Measurements from ENCODE around the gene BCAR3. TPM values are rescaled to one million over a fixed set of nuclear protein-coding genes. Genes with fewer than 3 reads are reported as not detected.
A peak's percentile ranks its signal among the peaks of the same experiment; 100 is the strongest.

BCAR3 gene
- total and polyA plus RNA-seq, 2 donors from 2014 or later, result 25.4 to 28.4 TPM

DNA sequence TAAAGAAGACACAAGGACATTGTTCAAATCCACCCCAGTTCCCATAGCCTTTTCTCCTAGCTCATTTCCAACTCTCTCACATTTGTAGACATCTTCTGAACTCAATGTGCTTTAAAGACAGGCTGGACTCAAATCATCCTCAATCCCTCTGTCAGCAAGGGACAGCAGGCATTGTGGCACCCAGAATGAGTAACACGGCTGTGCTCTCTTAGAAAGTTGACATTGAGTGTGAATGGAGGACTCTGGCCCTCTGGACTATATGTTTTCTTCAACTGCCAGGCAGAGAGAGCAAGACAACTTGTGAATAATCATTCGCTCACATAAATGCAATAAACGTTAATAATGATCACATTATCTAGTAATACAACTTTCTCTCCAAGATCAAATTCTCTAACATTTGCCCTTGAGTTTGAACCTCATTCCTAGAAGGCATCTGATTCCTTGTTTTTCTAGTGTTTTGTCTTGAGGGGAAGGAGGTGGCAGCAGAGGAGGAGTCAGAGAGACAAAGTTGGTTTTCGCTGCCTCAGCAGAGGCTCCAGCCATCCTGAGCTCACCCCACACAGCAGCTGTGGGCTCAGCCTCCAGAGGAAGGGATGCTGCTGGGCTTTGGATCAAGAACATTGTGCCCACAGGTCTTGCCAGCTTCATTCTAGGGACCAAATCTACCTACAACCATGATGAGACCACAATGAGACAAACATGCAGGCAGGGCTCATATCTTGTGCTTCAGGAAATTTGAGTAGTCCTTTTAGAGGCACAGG lies 85.1 kb downstream of the BCAR3 start:
- Histone ChIP-seq H3K9ac (ENCODE audit: low read length in 3 of 3) (peak overlapping the region in 1 of 3 donors; percentile 4), H3K9me3 (ENCODE audit: control insufficient read depth in 2 of 3, insufficient read depth in 1 of 3, low read length in 3 of 3) (no peaks in the 10 kb centered on the region), H3K27me3 (ENCODE audit: control insufficient read depth, insufficient read depth, low read length) (no peaks in the 10 kb centered on the region), H3K27ac (ENCODE audit: low read depth in 2 of 2, low read length in 2 of 2) (peak overlapping the region; percentile 30 to 39), H3K4me3 (ENCODE audit: low read length in 3 of 3) (no peak overlapping the region), H3K4me1 (ENCODE audit: control insufficient read depth in 2 of 3, insufficient read depth in 2 of 3, low read depth in 1 of 3, low read length in 3 of 3) (peaks cover 10 to 88% (median 67%) of the 10 kb centered on the region in 3 donors), H3K36me3 (ENCODE audit: control insufficient read depth in 2 of 3, insufficient read depth in 3 of 3, low read length in 3 of 3) (no peaks in the 10 kb centered on the region)
- DNase-seq (no peak), FAIRE-seq (no peak)
- TF ChIP-seq, protein P1, sequence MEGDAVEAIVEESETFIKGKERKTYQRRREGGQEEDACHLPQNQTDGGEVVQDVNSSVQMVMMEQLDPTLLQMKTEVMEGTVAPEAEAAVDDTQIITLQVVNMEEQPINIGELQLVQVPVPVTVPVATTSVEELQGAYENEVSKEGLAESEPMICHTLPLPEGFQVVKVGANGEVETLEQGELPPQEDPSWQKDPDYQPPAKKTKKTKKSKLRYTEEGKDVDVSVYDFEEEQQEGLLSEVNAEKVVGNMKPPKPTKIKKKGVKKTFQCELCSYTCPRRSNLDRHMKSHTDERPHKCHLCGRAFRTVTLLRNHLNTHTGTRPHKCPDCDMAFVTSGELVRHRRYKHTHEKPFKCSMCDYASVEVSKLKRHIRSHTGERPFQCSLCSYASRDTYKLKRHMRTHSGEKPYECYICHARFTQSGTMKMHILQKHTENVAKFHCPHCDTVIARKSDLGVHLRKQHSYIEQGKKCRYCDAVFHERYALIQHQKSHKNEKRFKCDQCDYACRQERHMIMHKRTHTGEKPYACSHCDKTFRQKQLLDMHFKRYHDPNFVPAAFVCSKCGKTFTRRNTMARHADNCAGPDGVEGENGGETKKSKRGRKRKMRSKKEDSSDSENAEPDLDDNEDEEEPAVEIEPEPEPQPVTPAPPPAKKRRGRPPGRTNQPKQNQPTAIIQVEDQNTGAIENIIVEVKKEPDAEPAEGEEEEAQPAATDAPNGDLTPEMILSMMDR (IDR thresholded peaks at IDR 0.05; ENCODE audit: borderline replicate concordance, extremely low read depth, insufficient read depth), result no peak
- intact Hi-C loops (cut with DNase I), result no loop called here

DNA sequence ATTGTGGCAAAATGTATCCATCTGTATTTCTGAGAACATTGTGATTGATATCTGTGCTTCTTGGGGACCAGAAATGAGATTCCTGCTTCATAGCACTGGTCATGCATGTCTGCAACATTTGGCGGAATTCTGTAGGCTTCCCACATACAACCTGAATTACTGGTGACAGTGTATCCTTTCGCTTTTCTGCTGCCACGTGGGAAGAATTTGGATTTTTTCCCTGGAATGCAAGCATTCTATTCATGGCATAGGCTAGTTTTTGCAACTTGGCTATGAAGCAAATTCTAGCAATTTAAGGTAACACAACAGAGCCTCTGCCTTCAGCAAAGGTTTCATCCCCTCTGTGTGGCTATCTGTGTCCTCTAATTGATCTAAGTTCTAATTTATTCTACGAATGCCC lies 85.9 kb downstream of the BCAR3 start:
- TF ChIP-seq, protein P1 (IDR thresholded peaks at IDR 0.05; ENCODE audit: borderline replicate concordance, extremely low read depth, insufficient read depth), result no peak
- DNase-seq (no peak), FAIRE-seq (no peak)
- H3K27ac ChIP-seq (ENCODE audit: low read depth in 2 of 2, low read length in 2 of 2), result peak overlapping the region; percentile 30 to 39
- H3K4me1 ChIP-seq (ENCODE audit: control insufficient read depth in 2 of 3, insufficient read depth in 2 of 3, low read depth in 1 of 3, low read length in 3 of 3), result peaks cover 10 to 85% (median 66%) of the 10 kb centered on the region in 3 donors
- intact Hi-C loops (cut with DNase I), result no loop called here
- H3K36me3 ChIP-seq (ENCODE audit: control insufficient read depth in 2 of 3, insufficient read depth in 3 of 3, low read length in 3 of 3), result no peaks in the 10 kb centered on the region
- peak overlapping the region in 1 of 3 donors; percentile 4 for H3K9ac ChIP-seq (ENCODE audit: low read length in 3 of 3)
- H3K9me3 ChIP-seq (ENCODE audit: control insufficient read depth in 2 of 3, insufficient read depth in 1 of 3, low read length in 3 of 3), result no peaks in the 10 kb centered on the region
- H3K4me3 ChIP-seq (ENCODE audit: low read length in 3 of 3), result no peak overlapping the region
- no peaks in the 10 kb centered on the region for H3K27me3 ChIP-seq (ENCODE audit: control insufficient read depth, insufficient read depth, low read length)

DNA sequence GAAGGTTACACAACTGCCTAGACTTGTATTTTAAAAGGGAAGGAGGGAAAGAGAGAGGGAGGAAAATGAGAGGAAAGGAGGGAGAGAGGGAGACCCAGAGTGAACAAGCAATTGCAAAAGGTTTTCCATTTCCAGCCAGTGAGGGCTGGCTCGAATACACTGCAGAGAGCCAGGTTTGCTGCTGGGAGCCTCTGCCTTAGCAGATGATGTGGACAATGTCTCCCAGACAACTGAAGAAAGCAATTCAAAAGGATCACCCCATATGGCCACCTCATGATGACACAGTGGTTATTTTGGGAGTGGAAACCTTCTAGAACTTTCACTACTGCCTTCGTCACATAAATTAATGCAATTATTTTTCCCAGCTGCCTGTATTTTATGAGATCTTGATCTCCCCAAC lies 86.4 kb downstream of the BCAR3 start:
- FAIRE-seq, result no peak
- peaks cover 0 to 2% (median 0%) of the 10 kb centered on the region in 3 donors for H3K36me3 ChIP-seq (ENCODE audit: control insufficient read depth in 2 of 3, insufficient read depth in 3 of 3, low read length in 3 of 3)
- H3K27me3 ChIP-seq (ENCODE audit: control insufficient read depth, insufficient read depth, low read length), result no peaks in the 10 kb centered on the region
- intact Hi-C loops (cut with DNase I), result no loop called here
- DNase-seq, result no peak
- H3K9ac ChIP-seq (ENCODE audit: low read length in 3 of 3), result peak overlapping the region in 1 of 3 donors; percentile 4
- peak overlapping the region; percentile 39 to 99 for H3K27ac ChIP-seq (ENCODE audit: low read depth in 2 of 2, low read length in 2 of 2)
- peaks cover 10 to 85% (median 63%) of the 10 kb centered on the region in 3 donors for H3K4me1 ChIP-seq (ENCODE audit: control insufficient read depth in 2 of 3, insufficient read depth in 2 of 3, low read depth in 1 of 3, low read length in 3 of 3)
- TF ChIP-seq, protein P1 (IDR thresholded peaks at IDR 0.05; ENCODE audit: borderline replicate concordance, extremely low read depth, insufficient read depth), result no peak
- H3K9me3 ChIP-seq (ENCODE audit: control insufficient read depth in 2 of 3, insufficient read depth in 1 of 3, low read length in 3 of 3), result no peaks in the 10 kb centered on the region
- H3K4me3 ChIP-seq (ENCODE audit: low read length in 3 of 3), result no peak overlapping the region

Measured in kidney (tissue), 14 donors.